Lung (tissue), 12 donors: Measurements from ENCODE around the gene FAM110D. TPM values are rescaled to one million over a fixed set of nuclear protein-coding genes. Genes with fewer than 3 reads are reported as not detected.

Source experiments
- ATAC-seq: fragments of 200-7000 bp; cut with Tn5 transposase; one replicate; pipeline ENCODE4 v1.9.1; 2020; ENCODE audit warnings: moderate number of reproducible peaks; ENCODE audit not compliant: insufficient read depth, low FRiP score
- DNase-seq, 3 donors: peaks; one replicate each; pipeline ENCODE4 v3.0.0-alpha.2; 2013 to 2017
- H3K27ac ChIP-seq, 2 donors: one replicate each; pipeline ENCODE4 v1.5.1; 2013; ENCODE audit warnings: mild to moderate bottlenecking in 2 of 2, moderate library complexity in 2 of 2, control low read depth in 1 of 2, inconsistent platforms in 1 of 2, low read depth in 1 of 2, low read length in 1 of 2
- H3K27me3 ChIP-seq, 3 donors: one replicate each; pipeline ENCODE4 v1.5.1; 2013; ENCODE audit warnings: low read length in 2 of 3; ENCODE audit not compliant: control insufficient read depth in 3 of 3, insufficient read depth in 3 of 3
- H3K36me3 ChIP-seq, 4 donors: one replicate each; pipeline ENCODE4 v1.5.1; 2013; ENCODE audit warnings: low read length in 4 of 4, mild to moderate bottlenecking in 1 of 4, moderate library complexity in 1 of 4; ENCODE audit not compliant: control insufficient read depth in 4 of 4, insufficient read depth in 4 of 4
- H3K4me1 ChIP-seq, 5 donors: one replicate each; pipeline ENCODE4 v1.5.1; 2013; ENCODE audit warnings: low read length in 5 of 5, mild to moderate bottlenecking in 2 of 5, moderate library complexity in 1 of 5; ENCODE audit not compliant: control insufficient read depth in 5 of 5, insufficient read depth in 5 of 5
- H3K4me3 ChIP-seq: one replicate; pipeline ENCODE4 v1.5.1; 2013; ENCODE audit warnings: mild to moderate bottlenecking, control low read depth, moderate library complexity
- H3K9ac ChIP-seq, 2 donors: one replicate each; pipeline ENCODE4 v1.5.1; 2013; ENCODE audit warnings: low read length in 2 of 2, control low read depth in 1 of 2; ENCODE audit not compliant: insufficient read depth in 1 of 2
- H3K9me3 ChIP-seq, 4 donors: one replicate each; pipeline ENCODE4 v1.5.1; 2013; ENCODE audit warnings: low read length in 3 of 4, mild to moderate bottlenecking in 1 of 4, moderate library complexity in 1 of 4; ENCODE audit not compliant: control insufficient read depth in 4 of 4, insufficient read depth in 3 of 4
- CTCF ChIP-seq: IDR thresholded peaks from 2 replicates; pipeline ENCODE4 v1.5.1; 2012; ENCODE audit warnings: mild to moderate bottlenecking; ENCODE audit errors: control extremely low read depth, extremely low read depth
- WGBS, 2 donors: extraction: QIAGEN DNeasy Blood & Tissue Kit; methylation state at CpG; one replicate each; pipeline ENCODE4 v1.1.7; 2013; 5-methylcytosine and 5-hydroxymethylcytosine counted together
- polyA plus RNA-seq, 2 donors: library from polyadenylated mRNA; stranded (reverse); fragments of 200-250 nt; gene quantifications; one replicate each; pipeline ENCODE4 v1.2.1, GENCODE V29; 2013
- total RNA-seq, 2 donors: library from RNA; depleted of rRNA in 1 of 2; stranded (reverse); fragments of >200 nt in 1 of 2; gene quantifications; one replicate each; pipeline ENCODE4 v1.2.1, GENCODE V29; 2014 to 2021
- donor health status: control.
- donor health status: control.
- donor health status: Bipolar disorder and iron deficiency.
- donor health status: healthy.
- donor health status: DM: yes; HTN: yes; CAD: no.

The FAM110D gene
- total and polyA plus RNA-seq, 4 donors = 1.1 to 3.4 (median 3.1) TPM

GRCh38 chr1:26189331-26189730 is 30.5 kb downstream of the FAM110D start:
- no peak for TF ChIP-seq CTCF
- 84 to 91% methylated on average over 6 of the region's 6 CpGs for WGBS, 2 donors
- ATAC-seq (no peak), DNase-seq (no peak)
- Histone ChIP-seq H3K27ac (no peak overlapping the region), H3K4me1 (no peaks in the 10 kb centered on the region), H3K9ac (no peak overlapping the region), H3K4me3 (no peak overlapping the region), H3K27me3 (no peaks in the 10 kb centered on the region), H3K36me3 (peaks cover 0 to 5% (median 0%) of the 10 kb centered on the region in 4 donors), H3K9me3 (no peaks in the 10 kb centered on the region)

- no peak for ATAC-seq
- Histone ChIP-seq H3K36me3 (peaks cover 0 to 4% (median 0%) of the 10 kb centered on the region in 4 donors), H3K27me3 (no peaks in the 10 kb centered on the region), H3K4me3 (no peak overlapping the region), H3K4me1 (no peaks in the 10 kb centered on the region), H3K9me3 (no peaks in the 10 kb centered on the region), H3K9ac (no peak overlapping the region), H3K27ac (no peak overlapping the region)
- WGBS, 2 donors = 85 to 91% methylated on average over 7 of the region's 7 CpGs
- DNase-seq = no peak
- no peak for TF ChIP-seq CTCF
Observed at GRCh38 chr1:26189751-26190275, 30.9 kb downstream of the FAM110D start.

GRCh38 chr1:26190373-26190987 is 31.6 kb downstream of the FAM110D start, which contains the start of gene CATSPER4:
Gene CATSPER4 (plus strand): TSS chr1:26190602. CDS start chr1:26190628, 26 bp downstream.
- no peaks in the 10 kb centered on the region for H3K9me3 ChIP-seq
- H3K27me3 ChIP-seq = no peaks in the 10 kb centered on the region
- no peak within 1 kb of the TSS for H3K4me3 ChIP-seq
- peaks cover 0 to 2% (median 0%) of the 10 kb centered on the region in 4 donors for H3K36me3 ChIP-seq
- ATAC-seq (no peak), DNase-seq (peak in 1 of 3 donors; percentile 22)
- no peak within 1 kb of the TSS for H3K27ac ChIP-seq
- no peak for TF ChIP-seq CTCF
- H3K4me1 ChIP-seq = no peaks in the 10 kb centered on the region
- 61 to 69% methylated on average over 16 of the region's 16 CpGs for WGBS, 2 donors
- no peak within 1 kb of the TSS for H3K9ac ChIP-seq
